Spleen (tissue), 11 donors: Measurements from ENCODE around the gene CDHR3. TPM values are rescaled to one million over a fixed set of nuclear protein-coding genes. Genes with fewer than 3 reads are reported as not detected.
"Not testable (repeated sequence)": the region's sequence is repeated elsewhere in the genome, so short reads cannot be mapped to it uniquely, and the experiment has no call there.

Source experiments
- DNase-seq: peaks from one replicate; pipeline ENCODE4 v3.0.0-alpha.2; 2020
- H3K27ac ChIP-seq, 8 donors: fragments of 200-600 bp; sonication (generic) in 7 of 8; 1 replicate in 4 of 8; 2 replicates in 4 of 8; pipeline versions ENCODE4 v1.5.0 to v1.8.0; 2016 to 2021; ENCODE audit warnings: inconsistent platforms in 4 of 8, mild to moderate bottlenecking in 4 of 8, moderate library complexity in 1 of 8
- H3K27me3 ChIP-seq, 7 donors: fragments of 200-600 bp; sonication (generic) in 6 of 7; replicated peaks in 1 of 7; 1 replicate in 4 of 7; 2 replicates in 3 of 7; pipeline versions ENCODE4 v1.5.0 to v1.8.0; 2016 to 2021; ENCODE audit warnings: inconsistent platforms in 3 of 7, mild to moderate bottlenecking in 1 of 7
- H3K36me3 ChIP-seq, 6 donors: fragments of 200-600 bp; sonication (generic) in 5 of 6; 1 replicate in 4 of 6; 2 replicates in 2 of 6; pipeline versions ENCODE4 v1.5.0 to v1.8.0; 2016 to 2021; ENCODE audit warnings: inconsistent platforms in 2 of 6
- H3K4me1 ChIP-seq, 6 donors: fragments of 200-600 bp; sonication (generic) in 5 of 6; 1 replicate in 3 of 6; 2 replicates in 3 of 6; pipeline versions ENCODE4 v1.5.0 to v1.8.0; 2016 to 2021; ENCODE audit warnings: inconsistent platforms in 3 of 6
- H3K4me3 ChIP-seq, 8 donors: fragments of 200-600 bp; sonication (generic) in 7 of 8; 1 replicate in 4 of 8; 2 replicates in 4 of 8; pipeline versions ENCODE4 v1.5.0 to v1.8.0; 2016 to 2021; ENCODE audit warnings: inconsistent platforms in 4 of 8, mild to moderate bottlenecking in 4 of 8, moderate library complexity in 2 of 8
- H3K9me3 ChIP-seq, 8 donors: fragments of 200-600 bp; sonication (generic) in 7 of 8; 1 replicate in 4 of 8; 2 replicates in 4 of 8; pipeline versions ENCODE4 v1.5.0 to v1.8.0; 2016 to 2021; ENCODE audit warnings: inconsistent platforms in 4 of 8
- CTCF ChIP-seq, 11 experiments: fragments of 200-600 bp in 7 of 11; fragments of 450-650 bp in 4 of 11; sonication (generic) in 4 of 11; IDR thresholded peaks in 8 of 11; conservative IDR thresholded peaks in 3 of 11; 1 replicate in 7 of 11; 2 replicates in 4 of 11; pipeline versions ENCODE4 v1.4.0 to v1.8.0; 2016 to 2021; ENCODE audit warnings: antibody characterized with exemption in 11 of 11, inconsistent platforms in 4 of 11, mild to moderate bottlenecking in 1 of 11
- POLR2A ChIP-seq, 3 donors: fragments of 450-650 bp; IDR thresholded peaks; one replicate each; pipeline ENCODE4 v1.5.1; 2017; ENCODE audit warnings: antibody characterized with exemption in 3 of 3, mild to moderate bottlenecking in 1 of 3
- POLR2AphosphoS5 ChIP-seq, 3 donors: sonication (generic); formaldehyde crosslinking; IDR thresholded peaks; one replicate each; pipeline ENCODE4 v1.5.1; 2017; ENCODE audit warnings: antibody characterized with exemption in 3 of 3
- WGBS, 5 donors: extraction: QIAGEN DNeasy Blood & Tissue Kit in 3 of 5; methylation state at CpG; one replicate each; pipeline versions ENCODE4 v1.1.5 to v1.1.7; 2013 to 2018; 5-methylcytosine and 5-hydroxymethylcytosine counted together
- intact Hi-C: fragments of 100-400 bp; cut with DNase I; formaldehyde crosslinking; loops from one replicate; pipeline ENCODE4 v1.15.0; 2023; ENCODE audit warnings: low total_unique reads
- polyA plus RNA-seq, 3 donors: library from polyadenylated mRNA; stranded (reverse); fragments of 200-250 nt; gene quantifications; one replicate each; pipeline ENCODE4 v1.2.1, GENCODE V29; 2013
- total RNA-seq, 7 donors: library from RNA; depleted of rRNA in 3 of 7; stranded (reverse); fragments of >200 nt in 3 of 7; fragmentation: NEBNext Ultra II Directional in 4 of 7; extraction: Animal tissue kit (Norgen Biotek cat#: 25700) in 4 of 7; gene quantifications; one replicate each; pipeline versions ENCODE4 v1.1.0 to v1.2.1, GENCODE V29; 2016 to 2021
- donor health status: healthy with polysubstance abuse.
- donor health status: DM: no; HTN: no; CAD: no; lungs with moderate emphysema.
- donor health status: DM: no; HTN: no; CAD: no.
- donor health status: Bipolar disorder and iron deficiency.
- donor health status: healthy.
- donor health status: DM: no; HTN: no; CAD: no.
- donor health status: DM: yes; HTN: yes; CAD: no.

The CDHR3 gene
- total and polyA plus RNA-seq, 10 donors = 0.32 to 3.8 (median 1.2) TPM

- peaks cover 0 to 27% (median 20%) of the 10 kb centered on the region in 8 donors for H3K9me3 ChIP-seq
- no peaks in the 10 kb centered on the region for H3K4me1 ChIP-seq
- H3K27me3 ChIP-seq = peaks cover 0 to 8% (median 0%) of the 10 kb centered on the region in 7 donors
- intact Hi-C loops = no loop called here
- TF ChIP-seq POLR2AphosphoS5 (IDR thresholded peaks at IDR 0.05) = no peak
- no peak for TF ChIP-seq CTCF (IDR thresholded peaks at IDR 0.05 in 8 of 11, conservative IDR thresholded peaks at IDR 0.05 in 3 of 11)
- TF ChIP-seq POLR2A (IDR thresholded peaks at IDR 0.05) = no peak
- H3K4me3 ChIP-seq = no peak overlapping the region
- H3K36me3 ChIP-seq = no peaks in the 10 kb centered on the region
- WGBS, 5 donors = 92 to 96% (median 95%) methylated on average over 2 of the region's 2 CpGs
- no peak for DNase-seq
- no peak overlapping the region for H3K27ac ChIP-seq
Measured at GRCh38 chr7:105951597-105951996, 11.5 kb upstream of the CDHR3 start.

DNA sequence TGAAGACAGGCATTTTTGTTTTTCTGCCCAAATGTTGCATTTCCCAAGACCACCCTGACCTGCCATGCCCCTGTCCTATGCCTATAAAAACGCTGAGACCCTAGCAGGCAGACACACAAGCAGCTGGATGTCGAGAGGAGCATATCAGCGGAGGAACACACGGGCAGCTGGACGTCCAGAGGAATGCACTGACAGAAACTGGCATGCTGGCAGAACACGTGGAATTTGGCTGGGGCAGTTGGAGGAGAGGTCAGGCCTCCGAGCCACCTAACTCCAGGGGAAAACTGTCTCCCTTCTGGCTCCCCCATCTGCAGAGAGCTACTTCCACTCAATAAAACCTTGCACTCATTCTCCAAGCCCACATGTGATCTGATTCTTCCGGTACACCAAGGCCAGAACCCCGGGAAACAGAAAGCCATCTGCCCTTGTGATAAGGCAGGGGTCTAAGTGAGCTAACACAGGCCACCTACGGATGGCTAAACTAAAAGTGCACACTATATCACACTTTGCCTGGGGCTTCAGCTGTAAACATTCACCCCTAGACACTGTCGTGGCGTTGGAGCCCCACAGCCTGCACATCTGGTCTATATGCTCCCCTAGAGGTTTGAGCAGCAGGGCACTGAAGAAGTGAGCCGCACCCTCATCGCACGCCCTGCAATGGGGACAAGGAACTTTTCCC, 10.0 kb upstream of the CDHR3 start:
- WGBS, 5 donors = 70 to 78% (median 73%) methylated on average over 15 of the region's 15 CpGs
- H3K27me3 ChIP-seq = peaks cover 0 to 8% (median 0%) of the 10 kb centered on the region in 7 donors
- no peaks in the 10 kb centered on the region for H3K36me3 ChIP-seq
- no peak overlapping the region for H3K4me3 ChIP-seq
- no peaks in the 10 kb centered on the region for H3K4me1 ChIP-seq
- TF ChIP-seq POLR2AphosphoS5 (IDR thresholded peaks at IDR 0.05) = no peak
- TF ChIP-seq POLR2A (IDR thresholded peaks at IDR 0.05) = no peak
- no peak for TF ChIP-seq CTCF (IDR thresholded peaks at IDR 0.05 in 8 of 11, conservative IDR thresholded peaks at IDR 0.05 in 3 of 11)
- H3K9me3 ChIP-seq = peaks cover 0 to 27% (median 20%) of the 10 kb centered on the region in 8 donors
- intact Hi-C loops = no loop called here
- H3K27ac ChIP-seq = no peak overlapping the region
- no peak for DNase-seq

- no peak overlapping the region for H3K27ac ChIP-seq
- intact Hi-C loops = no loop called here
- H3K36me3 ChIP-seq = no peaks in the 10 kb centered on the region
- H3K4me1 ChIP-seq = no peaks in the 10 kb centered on the region
- DNase-seq = no peak
- peaks cover 0 to 27% (median 20%) of the 10 kb centered on the region in 8 donors for H3K9me3 ChIP-seq
- no peak overlapping the region for H3K4me3 ChIP-seq
- peaks cover 0 to 8% (median 0%) of the 10 kb centered on the region in 7 donors for H3K27me3 ChIP-seq
- TF ChIP-seq POLR2AphosphoS5 (IDR thresholded peaks at IDR 0.05) (no peak), POLR2A (IDR thresholded peaks at IDR 0.05) (no peak), CTCF (IDR thresholded peaks at IDR 0.05 in 8 of 11, conservative IDR thresholded peaks at IDR 0.05 in 3 of 11) (no peak)
- 82 to 90% (median 87%) methylated on average over 3 of the region's 3 CpGs for WGBS, 5 donors
Measured at GRCh38 chr7:105954711-105955110, 8.4 kb upstream of the CDHR3 start.

- not testable (repeated sequence) for DNase-seq
- 86 to 91% (median 88%) methylated on average over 23 to 52 of the region's 52 CpGs for WGBS, 5 donors
Measured at GRCh38 chr7:105955651-105956466, 7.2 kb upstream of the CDHR3 start.

More at GRCh38 chr7:105955651-105956466, 7.2 kb upstream of the CDHR3 start:
- intact Hi-C loops, H3K4me1 ChIP-seq, H3K27ac ChIP-seq, H3K36me3 ChIP-seq, H3K27me3 ChIP-seq, H3K4me3 ChIP-seq: not testable (repeated sequence)
- peaks cover 0 to 26% (median 19%) of the 10 kb centered on the region in 8 donors for H3K9me3 ChIP-seq
